CD4-positive, alpha-beta T cell (primary cell): ENCODE results near the gene ENGASE. TPM values are rescaled to one million over a fixed set of nuclear protein-coding genes. Genes with fewer than 3 reads are reported as not detected.
A peak's percentile ranks its signal among the peaks of the same experiment; 100 is the strongest.

Source experiments
- ATAC-seq: fragments of 200-7000 bp; cut with Tn5 transposase; one replicate; pipeline ENCODE4 v1.10.0; 2022; ENCODE audit warnings: mild to moderate bottlenecking; ENCODE audit not compliant: poor library complexity
- CTCF ChIA-PET: fragments of 350-600 bp; sonication (Branson Sonifier 250); formaldehyde crosslinking; loops from one replicate; lab custom pipeline; 2021; ENCODE audit warnings: antibody characterized with exemption, inconsistent platforms; lab: Charles Lee
- POLR2A ChIA-PET: fragments of 350-600 bp; sonication (Branson Sonifier 250); formaldehyde crosslinking; loops from one replicate; lab custom pipeline; 2021; ENCODE audit warnings: antibody characterized with exemption, inconsistent platforms; lab: Charles Lee
- DNase-seq, 14 experiments: peaks; one replicate each; pipeline ENCODE4 v3.0.0-alpha.2; 2013 to 2020; ENCODE audit warnings: mixed read lengths in 2 of 14
- H3K27ac ChIP-seq, 2 donors: one replicate each; pipeline versions ENCODE4 v1.5.1 to v1.7.0; 2013; ENCODE audit warnings: low read length in 2 of 2, low read depth in 1 of 2, mild to moderate bottlenecking in 1 of 2
- H3K27me3 ChIP-seq, 2 experiments: 1 replicate in 1 of 2; 2 replicates in 1 of 2; pipeline versions ENCODE4 v1.6.1 to v1.7.0; 2013; ENCODE audit warnings: low read length in 2 of 2, control low read depth in 1 of 2, mild to moderate bottlenecking in 1 of 2, moderate library complexity in 1 of 2; ENCODE audit not compliant: insufficient read depth in 2 of 2, control insufficient read depth in 1 of 2
- H3K36me3 ChIP-seq: one replicate; pipeline ENCODE4 v1.6.1; 2013; ENCODE audit warnings: low read length, control low read depth; ENCODE audit not compliant: insufficient read depth
- H3K4me1 ChIP-seq: one replicate; pipeline ENCODE4 v1.6.1; 2013; ENCODE audit warnings: low read length, control low read depth; ENCODE audit not compliant: insufficient read depth
- H3K4me3 ChIP-seq: one replicate; pipeline ENCODE4 v1.5.1; 2013; ENCODE audit warnings: mild to moderate bottlenecking, low read length, moderate library complexity
- H3K9me3 ChIP-seq, 2 experiments: 1 replicate in 1 of 2; 2 replicates in 1 of 2; pipeline versions ENCODE4 v1.6.1 to v1.7.0; 2013; ENCODE audit warnings: low read length in 2 of 2, mild to moderate bottlenecking in 2 of 2, control low read depth in 1 of 2, moderate library complexity in 1 of 2; ENCODE audit not compliant: control insufficient read depth in 1 of 2, insufficient read depth in 1 of 2
- H3K27ac Mint-ChIP-seq: one replicate; pipeline ENCODE4 v1.8.0; 2020; ENCODE audit warnings: mixed read lengths
- H3K27me3 Mint-ChIP-seq: one replicate; pipeline ENCODE4 v1.8.0; 2021; ENCODE audit warnings: mixed read lengths
- H3K36me3 Mint-ChIP-seq: one replicate; pipeline ENCODE4 v1.8.0; 2021; ENCODE audit warnings: low read depth, mixed read lengths
- H3K4me1 Mint-ChIP-seq: one replicate; pipeline ENCODE4 v1.8.0; 2021; ENCODE audit warnings: low read depth, mixed read lengths
- H3K4me3 Mint-ChIP-seq: one replicate; pipeline ENCODE4 v1.8.0; 2020; ENCODE audit warnings: mild to moderate bottlenecking, mixed read lengths
- H3K9me3 Mint-ChIP-seq: one replicate; pipeline ENCODE4 v1.8.0; 2020; ENCODE audit warnings: mixed read lengths
- CTCF ChIP-seq: fragments of 200-600 bp; IDR thresholded peaks from one replicate; pipeline ENCODE4 v1.8.0; 2022; ENCODE audit warnings: antibody characterized with exemption, mild to moderate bottlenecking
- intact Hi-C, 2 experiments: fragments of 100-400 bp; cut with DNase I in 1 of 2; cut with micrococcal nuclease in 1 of 2; formaldehyde crosslinking; loops; one replicate each; pipeline versions ENCODE4 v1.15.1 to v1.9.0; 2023 to 2025; cut with DNase I, micrococcal nuclease
- total RNA-seq, 174 experiments: library from RNA in 2 of 174; stranded (reverse) in 2 of 174; gene quantifications; one replicate each; pipeline ENCODE4 v1.2.3 and lab custom pipeline; 2021 to 2026

The ENGASE gene
- total RNA-seq, 2 experiments from 2014 or later, result 49.8 to 50.9 TPM

GRCh38 chr17:79057737-79058385 lies 16.8 kb upstream of the ENGASE start:
- no peaks in the 10 kb centered on the region for H3K36me3 Mint-ChIP-seq
- peaks cover 6% of the 10 kb centered on the region for H3K27me3 Mint-ChIP-seq
- ChIA-PET CTCF (no interaction called here), POLR2A (no interaction called here)
- H3K4me3 Mint-ChIP-seq, result no peak overlapping the region
- no peaks in the 10 kb centered on the region for H3K4me1 Mint-ChIP-seq
- peaks cover 5% of the 10 kb centered on the region for H3K9me3 Mint-ChIP-seq
- peaks cover 3% of the 10 kb centered on the region for H3K4me1 ChIP-seq
- intact Hi-C loops, result no loop called here
- no peak overlapping the region for H3K27ac Mint-ChIP-seq
- ATAC-seq (no peak), DNase-seq (no peak)
- no peak overlapping the region for H3K27ac ChIP-seq
- no peak overlapping the region for H3K4me3 ChIP-seq
- H3K9me3 ChIP-seq, result peaks cover 3 to 4% of the 10 kb centered on the region in 2 experiments
- no peaks in the 10 kb centered on the region for H3K36me3 ChIP-seq
- peaks cover 0 to 3% of the 10 kb centered on the region in 2 experiments for H3K27me3 ChIP-seq
- TF ChIP-seq CTCF, result no peak

GRCh38 chr17:79062691-79063090 lies 11.9 kb upstream of the ENGASE start:
- Histone ChIP-seq H3K9me3 (peaks cover 0 to 3% of the 10 kb centered on the region in 2 experiments), H3K4me1 (peaks cover 3% of the 10 kb centered on the region), H3K27ac (no peak overlapping the region), H3K36me3 (no peaks in the 10 kb centered on the region), H3K27me3 (peaks cover 0 to 3% of the 10 kb centered on the region in 2 experiments), H3K4me3 (no peak overlapping the region)
- Mint-ChIP-seq H3K4me1 (peaks cover 3% of the 10 kb centered on the region), H3K36me3 (no peaks in the 10 kb centered on the region), H3K9me3 (no peaks in the 10 kb centered on the region), H3K27ac (no peak overlapping the region), H3K27me3 (no peaks in the 10 kb centered on the region), H3K4me3 (no peak overlapping the region)
- ChIA-PET POLR2A (no interaction called here), CTCF (no interaction called here)
- intact Hi-C loops, result no loop called here
- TF ChIP-seq CTCF, result no peak
- DNase-seq (peak in 1 of 14 experiments; percentile 20), ATAC-seq (no peak)

GRCh38 chr17:79064026-79064425 lies 10.6 kb upstream of the ENGASE start:
- peaks cover 3% of the 10 kb centered on the region for H3K4me1 ChIP-seq
- H3K9me3 ChIP-seq, result no peaks in the 10 kb centered on the region
- no peak overlapping the region for H3K27ac Mint-ChIP-seq
- no peaks in the 10 kb centered on the region for H3K9me3 Mint-ChIP-seq
- no peak overlapping the region for H3K4me3 Mint-ChIP-seq
- H3K36me3 ChIP-seq, result no peaks in the 10 kb centered on the region
- H3K4me1 Mint-ChIP-seq, result peaks cover 3% of the 10 kb centered on the region
- TF ChIP-seq CTCF, result no peak
- ATAC-seq, result no peak
- no peak overlapping the region for H3K4me3 ChIP-seq
- no peak overlapping the region for H3K27ac ChIP-seq
- H3K36me3 Mint-ChIP-seq, result no peaks in the 10 kb centered on the region
- POLR2A ChIA-PET, result no interaction called here
- intact Hi-C loops, result no loop called here
- CTCF ChIA-PET, result interaction anchor here (1.8 kb wide), 1 partner anchor 10 kb away, joined by 5 read pairs; the partner anchor contains the start of gene ENGASE
- DNase-seq, result no peak
- no peaks in the 10 kb centered on the region for H3K27me3 Mint-ChIP-seq
- no peaks in the 10 kb centered on the region for H3K27me3 ChIP-seq
